Neutrophil (primary cell): ENCODE data around the gene C19orf85.
A peak's percentile ranks its signal among the peaks of the same experiment; 100 is the strongest.
"Not testable (repeated sequence)": the region's sequence is repeated elsewhere in the genome, so short reads cannot be mapped to it uniquely, and the experiment has no call there.

Source experiments
- H3K27ac ChIP-seq: fragments of 200-600 bp; sonication (generic); 2 replicates; pipeline ENCODE4 v1.5.1; 2016; ENCODE audit warnings: mild to moderate bottlenecking, moderate library complexity
- H3K27me3 ChIP-seq: fragments of 200-600 bp; sonication (generic); 2 replicates; pipeline ENCODE4 v1.6.0; 2016; ENCODE audit warnings: mild to moderate bottlenecking
- H3K36me3 ChIP-seq: fragments of 200-600 bp; sonication (generic); 2 replicates; pipeline ENCODE4 v1.5.1; 2017
- H3K4me1 ChIP-seq, 2 experiments: fragments of 200-600 bp in 1 of 2; sonication (generic) in 1 of 2; 1 replicate in 1 of 2; 2 replicates in 1 of 2; pipeline versions ENCODE4 v1.5.1 to v1.6.1; 2013 to 2016; ENCODE audit warnings: low read depth in 1 of 2, low read length in 1 of 2, mild to moderate bottlenecking in 1 of 2, moderate library complexity in 1 of 2; ENCODE audit not compliant: control insufficient read depth in 1 of 2, insufficient read depth in 1 of 2
- H3K4me3 ChIP-seq, 2 experiments: fragments of 200-600 bp in 1 of 2; sonication (generic) in 1 of 2; 1 replicate in 1 of 2; 2 replicates in 1 of 2; pipeline ENCODE4 v1.5.1; 2013 to 2016; ENCODE audit warnings: low read depth in 1 of 2, low read length in 1 of 2, mild to moderate bottlenecking in 1 of 2, moderate library complexity in 1 of 2
- H3K9me3 ChIP-seq: fragments of 200-600 bp; sonication (generic); 2 replicates; pipeline ENCODE4 v1.5.1; 2016
- TF ChIP-seq, protein P1 (sequence below): fragments of 200-600 bp; sonication (generic); IDR thresholded peaks from 2 replicates; pipeline ENCODE4 v1.5.1; 2016; ENCODE audit warnings: antibody characterized with exemption

C19orf85 gene

DNA sequence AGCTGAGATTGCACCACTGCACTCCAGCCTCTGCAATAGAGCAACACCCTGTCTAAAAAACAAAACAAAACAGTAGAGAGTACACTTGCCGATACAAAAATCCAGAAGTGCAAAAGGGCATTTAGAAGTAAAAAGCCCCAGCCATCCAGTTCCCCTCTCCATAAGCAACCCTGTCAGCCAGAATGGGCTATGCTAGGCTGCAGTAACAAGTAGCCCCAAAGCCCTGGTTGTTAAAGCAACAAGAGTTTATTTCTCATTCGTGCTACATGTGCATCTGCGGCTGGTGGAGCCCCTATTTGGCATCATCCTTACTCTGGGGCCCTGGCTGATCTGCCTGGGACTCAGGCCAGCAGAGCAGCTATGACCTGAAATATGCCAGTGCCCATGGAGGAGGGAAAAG lies 40.0 kb downstream of the C19orf85 start:
- TF ChIP-seq, protein P1, sequence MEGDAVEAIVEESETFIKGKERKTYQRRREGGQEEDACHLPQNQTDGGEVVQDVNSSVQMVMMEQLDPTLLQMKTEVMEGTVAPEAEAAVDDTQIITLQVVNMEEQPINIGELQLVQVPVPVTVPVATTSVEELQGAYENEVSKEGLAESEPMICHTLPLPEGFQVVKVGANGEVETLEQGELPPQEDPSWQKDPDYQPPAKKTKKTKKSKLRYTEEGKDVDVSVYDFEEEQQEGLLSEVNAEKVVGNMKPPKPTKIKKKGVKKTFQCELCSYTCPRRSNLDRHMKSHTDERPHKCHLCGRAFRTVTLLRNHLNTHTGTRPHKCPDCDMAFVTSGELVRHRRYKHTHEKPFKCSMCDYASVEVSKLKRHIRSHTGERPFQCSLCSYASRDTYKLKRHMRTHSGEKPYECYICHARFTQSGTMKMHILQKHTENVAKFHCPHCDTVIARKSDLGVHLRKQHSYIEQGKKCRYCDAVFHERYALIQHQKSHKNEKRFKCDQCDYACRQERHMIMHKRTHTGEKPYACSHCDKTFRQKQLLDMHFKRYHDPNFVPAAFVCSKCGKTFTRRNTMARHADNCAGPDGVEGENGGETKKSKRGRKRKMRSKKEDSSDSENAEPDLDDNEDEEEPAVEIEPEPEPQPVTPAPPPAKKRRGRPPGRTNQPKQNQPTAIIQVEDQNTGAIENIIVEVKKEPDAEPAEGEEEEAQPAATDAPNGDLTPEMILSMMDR, result no peak
- no peak overlapping the region for H3K27ac ChIP-seq
- no peaks in the 10 kb centered on the region for H3K36me3 ChIP-seq
- no peak overlapping the region for H3K4me3 ChIP-seq
- H3K9me3 ChIP-seq, result no peaks in the 10 kb centered on the region
- no peaks in the 10 kb centered on the region for H3K4me1 ChIP-seq
- H3K27me3 ChIP-seq, result peaks cover 42% of the 10 kb centered on the region

DNA sequence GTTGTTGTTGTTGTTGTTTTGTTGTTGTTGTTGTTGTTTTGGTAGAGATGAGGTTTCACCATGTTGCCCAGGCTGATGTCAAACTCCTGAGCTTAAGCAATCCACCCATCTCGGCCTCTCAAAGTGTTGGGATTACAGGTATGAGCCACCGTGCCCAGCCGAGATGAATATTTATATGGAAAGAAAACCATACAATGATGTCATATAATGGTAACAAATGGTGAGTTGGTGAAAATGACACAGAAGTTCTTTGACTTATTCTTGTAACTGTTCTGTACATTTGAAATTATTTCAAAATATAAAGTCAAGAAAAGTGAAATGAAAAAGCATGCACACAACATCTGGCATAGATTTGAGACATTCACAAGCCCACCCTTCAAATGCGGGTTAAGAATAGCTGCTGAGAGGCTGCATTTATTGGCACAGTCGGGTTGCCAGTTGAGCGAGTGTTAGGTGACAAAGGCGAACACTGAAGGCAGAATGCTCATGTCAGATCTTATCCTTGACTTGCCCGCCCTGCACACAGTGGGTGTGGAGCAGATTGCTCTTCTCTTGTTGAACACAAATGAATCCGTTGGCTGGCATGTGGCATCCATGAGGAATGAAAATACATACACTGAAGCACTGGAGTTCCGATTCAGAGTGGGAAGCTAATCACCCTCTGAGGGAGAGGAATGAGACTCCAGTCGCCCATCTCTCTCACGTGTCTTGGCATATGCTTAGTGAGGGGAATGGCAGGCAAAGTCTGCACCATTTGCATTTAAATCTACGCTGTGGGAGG lies 41.1 kb downstream of the C19orf85 start:
- Histone ChIP-seq H3K9me3 (no peaks in the 10 kb centered on the region), H3K4me1 (no peaks in the 10 kb centered on the region), H3K4me3 (no peak overlapping the region), H3K36me3 (no peaks in the 10 kb centered on the region), H3K27me3 (peaks cover 41% of the 10 kb centered on the region), H3K27ac (no peak overlapping the region)
- TF ChIP-seq, protein P1, result no peak

DNA sequence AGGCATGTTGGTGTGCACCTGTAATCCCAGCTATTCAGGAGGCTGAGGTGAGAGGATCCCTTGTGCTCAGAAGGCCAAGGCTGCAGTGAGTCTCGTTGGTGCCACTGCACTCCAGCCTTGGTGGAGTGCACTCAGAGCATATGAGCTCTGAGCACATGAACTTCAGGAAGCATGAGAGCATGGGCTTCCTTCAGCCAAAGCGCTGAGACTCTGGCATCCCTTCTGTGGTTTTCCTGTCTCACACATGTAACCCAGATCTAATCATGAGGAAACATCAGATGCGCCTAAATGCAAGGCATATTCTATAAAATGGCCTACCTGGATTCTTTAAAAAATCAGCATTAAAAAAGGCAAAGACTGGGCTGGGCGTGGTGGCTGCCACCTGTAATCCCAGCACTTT lies 43.3 kb downstream of the C19orf85 start:
- not testable (repeated sequence) for H3K4me3 ChIP-seq, H3K27ac ChIP-seq, H3K4me1 ChIP-seq, H3K36me3 ChIP-seq, H3K9me3 ChIP-seq
- peaks cover 38% of the 10 kb centered on the region for H3K27me3 ChIP-seq

DNA sequence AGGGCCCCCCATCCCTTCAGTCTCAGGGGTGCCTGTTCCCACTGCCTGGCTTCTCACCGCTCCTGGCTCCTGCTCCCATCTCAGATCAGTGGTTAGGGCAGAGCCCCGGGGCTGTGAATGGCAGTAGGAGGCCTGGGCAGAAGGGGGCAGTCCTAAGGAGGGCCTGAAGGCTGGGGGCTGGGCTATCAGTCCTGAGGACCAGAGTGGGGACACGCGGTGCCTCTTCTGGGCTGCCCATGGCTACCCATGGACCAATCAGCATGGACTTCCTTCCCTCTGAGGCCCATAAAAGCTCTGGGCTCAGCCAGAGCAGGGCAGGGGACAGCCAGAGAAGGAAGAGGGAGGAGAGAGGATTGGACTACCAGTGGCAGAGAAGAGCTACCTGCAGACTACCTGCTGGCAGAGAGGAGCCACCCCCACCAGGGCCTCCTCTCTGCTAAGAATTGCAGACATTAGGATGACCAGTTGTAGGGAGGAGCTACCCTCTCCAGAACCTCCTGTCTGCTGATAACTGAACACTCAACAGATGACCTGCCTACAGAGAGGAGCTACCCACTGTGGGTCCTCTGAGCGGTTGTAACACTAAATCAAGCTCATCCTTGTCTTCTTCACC lies 44.8 kb downstream of the C19orf85 start:
- H3K27me3 ChIP-seq, result peaks cover 24% of the 10 kb centered on the region

DNA sequence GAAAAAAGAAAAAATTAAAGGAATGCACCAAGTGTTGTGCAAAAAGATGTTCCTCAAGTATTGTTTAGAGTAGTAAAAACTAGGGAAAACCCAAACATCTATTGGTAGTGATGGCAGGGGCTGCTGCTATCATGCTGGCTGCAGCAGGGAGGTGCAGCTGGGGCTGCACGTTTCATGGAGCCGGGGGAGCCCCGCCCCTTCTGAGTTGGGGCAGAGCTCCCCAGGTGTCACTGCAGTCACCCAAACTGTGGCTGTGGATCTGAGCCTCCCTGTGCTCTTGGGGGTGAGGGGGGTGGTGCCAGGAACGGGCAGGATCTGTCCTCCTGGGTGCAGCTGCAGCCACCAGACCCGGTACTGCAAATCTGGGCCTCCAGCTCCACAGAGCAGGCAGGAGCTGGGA lies 45.4 kb downstream of the C19orf85 start:
- Histone ChIP-seq H3K9me3 (no peaks in the 10 kb centered on the region), H3K4me3 (no peak overlapping the region), H3K27me3 (peaks cover 19% of the 10 kb centered on the region), H3K36me3 (no peaks in the 10 kb centered on the region), H3K27ac (no peak overlapping the region), H3K4me1 (no peaks in the 10 kb centered on the region)
- TF ChIP-seq, protein P1, result no peak

More for the DNA sequence above, 44.8 kb downstream of the C19orf85 start:
- H3K4me1 ChIP-seq, result no peaks in the 10 kb centered on the region
- no peaks in the 10 kb centered on the region for H3K9me3 ChIP-seq
- TF ChIP-seq, protein P1, result no peak
- no peak overlapping the region for H3K27ac ChIP-seq
- no peaks in the 10 kb centered on the region for H3K36me3 ChIP-seq
- no peak overlapping the region for H3K4me3 ChIP-seq

DNA sequence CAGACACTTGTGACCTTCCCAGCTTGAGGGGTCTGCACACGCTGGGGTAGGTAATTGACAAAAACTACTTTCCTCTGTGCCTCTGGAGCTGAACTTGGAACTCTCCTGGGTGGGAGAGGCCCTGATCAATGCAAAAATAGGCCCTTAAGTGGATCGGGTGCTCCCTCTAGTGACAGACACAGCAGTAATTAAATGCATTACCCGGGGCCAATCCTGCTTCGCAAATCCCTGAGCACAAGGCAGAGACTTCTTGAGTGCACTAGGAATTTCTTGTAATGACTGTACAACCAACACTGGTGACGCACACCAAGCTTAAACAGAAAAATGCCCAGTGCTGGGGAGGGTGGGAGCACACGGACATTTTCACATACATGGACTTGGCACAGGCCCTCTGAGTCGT lies 46.4 kb downstream of the C19orf85 start:
- Histone ChIP-seq H3K36me3 (no peaks in the 10 kb centered on the region), H3K27me3 (peaks cover 19% of the 10 kb centered on the region), H3K27ac (no peak overlapping the region), H3K9me3 (no peaks in the 10 kb centered on the region), H3K4me1 (no peaks in the 10 kb centered on the region), H3K4me3 (no peak overlapping the region)
- TF ChIP-seq, protein P1, result peak; percentile 15
